Measurements from ENCODE around the gene ARHGAP12.

The ARHGAP12 gene

GRCh38 chr10:31940839-31941653 is 12.4 kb upstream of the ARHGAP12 start:
- Histone ChIP-seq H3K27ac (replicated peaks) (no peak overlapping the region), H3K27me3 (ENCODE audit: insufficient read depth, poor library complexity, severe bottlenecking) (peaks cover 2% of the 10 kb centered on the region), H3K4me3 (replicated peaks; ENCODE audit: insufficient read depth, low read length) (no peak overlapping the region)
- DNase-seq (ENCODE audit: low read depth in 1 of 2, low spot score in 1 of 2), result no peak
- TF ChIP-seq POLR2AphosphoS5 (IDR thresholded peaks at IDR 0.05; ENCODE audit: low read depth), result no peak
- no peak for TF ChIP-seq CTCF (IDR thresholded peaks at IDR 0.05; ENCODE audit: insufficient read depth, low read length)
- no peak for TF ChIP-seq GABPA (IDR thresholded peaks at IDR 0.05; ENCODE audit: low read depth)
- no peak for TF ChIP-seq REST (IDR thresholded peaks at IDR 0.05; ENCODE audit: insufficient replicate concordance, low read depth)
- no peak for TF ChIP-seq SPI1 (IDR thresholded peaks at IDR 0.05; ENCODE audit: borderline replicate concordance, low read depth)

GRCh38 chr10:31939797-31940708 is 11.4 kb upstream of the ARHGAP12 start:
- peaks cover 2% of the 10 kb centered on the region for H3K27me3 ChIP-seq (ENCODE audit: insufficient read depth, poor library complexity, severe bottlenecking)
- no peak overlapping the region for H3K4me3 ChIP-seq (replicated peaks; ENCODE audit: insufficient read depth, low read length)
- TF ChIP-seq GABPA (IDR thresholded peaks at IDR 0.05; ENCODE audit: low read depth) (no peak), POLR2AphosphoS5 (IDR thresholded peaks at IDR 0.05; ENCODE audit: low read depth) (no peak), SPI1 (IDR thresholded peaks at IDR 0.05; ENCODE audit: borderline replicate concordance, low read depth) (no peak), REST (IDR thresholded peaks at IDR 0.05; ENCODE audit: insufficient replicate concordance, low read depth) (no peak), CTCF (IDR thresholded peaks at IDR 0.05; ENCODE audit: insufficient read depth, low read length) (no peak)
- no peak for DNase-seq (ENCODE audit: low read depth in 1 of 2, low spot score in 1 of 2)
- H3K27ac ChIP-seq (replicated peaks), result no peak overlapping the region

- Histone ChIP-seq H3K4me3 (replicated peaks; ENCODE audit: insufficient read depth, low read length) (no peak overlapping the region), H3K27me3 (ENCODE audit: insufficient read depth, poor library complexity, severe bottlenecking) (peaks cover 2% of the 10 kb centered on the region), H3K27ac (replicated peaks) (no peak overlapping the region)
- no peak for TF ChIP-seq SPI1 (IDR thresholded peaks at IDR 0.05; ENCODE audit: borderline replicate concordance, low read depth)
- TF ChIP-seq POLR2AphosphoS5 (IDR thresholded peaks at IDR 0.05; ENCODE audit: low read depth), result no peak
- no peak for TF ChIP-seq REST (IDR thresholded peaks at IDR 0.05; ENCODE audit: insufficient replicate concordance, low read depth)
- TF ChIP-seq GABPA (IDR thresholded peaks at IDR 0.05; ENCODE audit: low read depth), result no peak
- TF ChIP-seq CTCF (IDR thresholded peaks at IDR 0.05; ENCODE audit: insufficient read depth, low read length), result no peak
- DNase-seq (ENCODE audit: low read depth in 1 of 2, low spot score in 1 of 2), result no peak
These were observed 8.7 kb upstream of the ARHGAP12 start for GRCh38 chr10:31937371-31937770.
